HG03135 (cell line): ENCODE results near the gene HYAL3.
"Not testable (repeated sequence)": the region's sequence is repeated elsewhere in the genome, so short reads cannot be mapped to it uniquely, and the experiment has no call there.

Experiments used
- ATAC-seq: cut with Tn5 transposase; IDR thresholded peaks from one replicate; pipeline ENCODE4 v1.9.1; 2021; ENCODE audit warnings: mild to moderate bottlenecking, moderate library complexity; ENCODE audit not compliant: unreplicated experiment

Gene HYAL3

GRCh38 chr3:50292159-50293078 lies 6.8 kb downstream of the HYAL3 start, which contains the start of gene IFRD2:
IFRD2 (minus strand) TSS chr3:50292429; CDS start chr3:50292274, 155 bp downstream.
- peak; percentile 93 for ATAC-seq

- ATAC-seq = no peak
Measured at GRCh38 chr3:50290161-50290641, 9.0 kb downstream of the HYAL3 start.

GRCh38 chr3:50289130-50289529 lies 10.1 kb downstream of the HYAL3 start:
- ATAC-seq = no peak

- ATAC-seq = no peak
Measured at GRCh38 chr3:50288387-50289007, 10.7 kb downstream of the HYAL3 start.

GRCh38 chr3:50287262-50287661 lies 11.9 kb downstream of the HYAL3 start:
- no peak for ATAC-seq

- no peak for ATAC-seq
Measured at GRCh38 chr3:50286322-50287227, 12.6 kb downstream of the HYAL3 start.

- ATAC-seq = not testable (repeated sequence)
Measured at GRCh38 chr3:50284121-50284520, 15.1 kb downstream of the HYAL3 start.

- ATAC-seq = no peak
Measured at GRCh38 chr3:50279255-50280016, 19.8 kb downstream of the HYAL3 start.

- no peak for ATAC-seq
Measured at GRCh38 chr3:50278880-50279224, 20.4 kb downstream of the HYAL3 start, which contains the start of gene LSMEM2. LSMEM2 (plus strand) TSS chr3:50279087; CDS start chr3:50279114, 27 bp downstream.

- ATAC-seq = no peak
Measured at GRCh38 chr3:50278123-50278879, 20.9 kb downstream of the HYAL3 start.

- ATAC-seq = no peak
Measured at GRCh38 chr3:50276762-50277101, 22.5 kb downstream of the HYAL3 start.

- no peak for ATAC-seq
Measured at GRCh38 chr3:50275996-50276761, 23.0 kb downstream of the HYAL3 start.

GRCh38 chr3:50275141-50275995 lies 23.8 kb downstream of the HYAL3 start:
- no peak for ATAC-seq

- ATAC-seq = no peak
Measured at GRCh38 chr3:50274371-50275104, 24.7 kb downstream of the HYAL3 start.

- no peak for ATAC-seq
Measured at GRCh38 chr3:50273689-50274065, 25.5 kb downstream of the HYAL3 start.

GRCh38 chr3:50272911-50273688 lies 26.1 kb downstream of the HYAL3 start:
- ATAC-seq = peak; percentile 73
